Neural cell (in vitro differentiated cells): ENCODE data around the gene LILRB2. TPM values are rescaled to one million over a fixed set of nuclear protein-coding genes. Genes with fewer than 3 reads are reported as not detected.

Experiments used
- H2AFZ ChIP-seq: fragments of 200-600, 300-800 bp; sonication (generic), shearing (Covaris generic); 2 replicates; pipeline ENCODE4 v1.6.0; 2014; ENCODE audit warnings: low read depth, mild to moderate bottlenecking, antibody characterized with exemption, low read length, moderate library complexity
- H3F3A ChIP-seq: fragments of 200-600 bp; shearing (Covaris generic); 2 replicates; pipeline ENCODE4 v1.6.1; 2016; ENCODE audit warnings: mild to moderate bottlenecking, moderate library complexity, mixed read lengths, antibody characterized with exemption, low read length; ENCODE audit not compliant: insufficient read depth, poor library complexity, severe bottlenecking
- H3K27ac ChIP-seq: fragments of 200-600, 300-800 bp; sonication (generic), shearing (Covaris generic); 2 replicates; pipeline ENCODE4 v1.5.1; 2014; ENCODE audit warnings: mild to moderate bottlenecking, low read length, moderate library complexity
- H3K27me3 ChIP-seq: fragments of 300-800, 200-600 bp; sonication (generic), shearing (Covaris generic); 2 replicates; pipeline ENCODE4 v1.6.0; 2014; ENCODE audit warnings: mild to moderate bottlenecking, low read depth, low read length, moderate library complexity; ENCODE audit not compliant: insufficient read depth
- H3K36me3 ChIP-seq: fragments of 300-800, 200-600 bp; sonication (generic), shearing (Covaris generic); 2 replicates; pipeline ENCODE4 v1.5.1; 2014; ENCODE audit warnings: mild to moderate bottlenecking, antibody characterized with exemption, low read length, moderate library complexity; ENCODE audit not compliant: insufficient read depth
- H3K4me2 ChIP-seq: fragments of 300-800, 200-600 bp; sonication (generic), shearing (Covaris generic); 2 replicates; pipeline ENCODE4 v1.6.0; 2014; ENCODE audit warnings: mild to moderate bottlenecking, low read length
- H3K4me3 ChIP-seq: fragments of 300-800, 200-600 bp; sonication (generic), shearing (Covaris generic); 2 replicates; pipeline ENCODE4 v1.5.1; 2014; ENCODE audit warnings: mild to moderate bottlenecking, low read length, moderate library complexity
- H3K79me2 ChIP-seq: fragments of 200-600 bp; shearing (Covaris generic); replicated peaks from 2 replicates; pipeline ENCODE4 v1.6.0; 2014; ENCODE audit warnings: mild to moderate bottlenecking, low read length, moderate library complexity; ENCODE audit not compliant: insufficient read depth
- H3K9ac ChIP-seq: fragments of 300-800, 200-600 bp; sonication (generic), shearing (Covaris generic); 2 replicates; pipeline ENCODE4 v1.6.1; 2016; ENCODE audit warnings: mild to moderate bottlenecking, low read length, mixed read lengths
- H3K9me2 ChIP-seq: fragments of 200-600 bp; shearing (Covaris generic); 2 replicates; pipeline ENCODE4 v1.6.1; 2016; ENCODE audit warnings: mild to moderate bottlenecking, low read length, mixed read lengths; ENCODE audit not compliant: insufficient read depth
- H3K9me3 ChIP-seq: fragments of 200-600, 300-800 bp; sonication (generic), shearing (Covaris generic); 2 replicates; pipeline ENCODE4 v1.6.1; 2016; ENCODE audit warnings: mild to moderate bottlenecking, mixed run types, low read length, moderate library complexity, mixed read lengths
- H4K20me1 ChIP-seq: fragments of 200-600 bp; shearing (Covaris generic); 2 replicates; pipeline ENCODE4 v1.6.1; 2016; ENCODE audit warnings: mild to moderate bottlenecking, mixed run types; ENCODE audit not compliant: insufficient read depth
- CTCF ChIP-seq: fragments of 450-650 bp; IDR thresholded peaks from 2 replicates; pipeline ENCODE4 v1.5.1; 2014; ENCODE audit warnings: antibody characterized with exemption, mild to moderate bottlenecking, moderate library complexity; ENCODE audit not compliant: poor library complexity, severe bottlenecking
- EP300 ChIP-seq: fragments of 450-650 bp; conservative IDR thresholded peaks from 2 replicates; pipeline ENCODE4 v1.6.1; 2014; ENCODE audit warnings: antibody characterized with exemption, mild to moderate bottlenecking, moderate library complexity; ENCODE audit not compliant: poor library complexity, severe bottlenecking
- EZH2 ChIP-seq: fragments of 200-600, 300-800 bp; shearing (Covaris generic), sonication (generic); IDR thresholded peaks from 2 replicates; pipeline ENCODE4 v1.6.1; 2014; ENCODE audit warnings: antibody characterized with exemption, low read length, borderline replicate concordance, mild to moderate bottlenecking; ENCODE audit not compliant: insufficient read depth, poor library complexity, severe bottlenecking
- MXI1 ChIP-seq: fragments of 450-650 bp; conservative IDR thresholded peaks from 2 replicates; pipeline ENCODE4 v1.6.1; 2014; ENCODE audit warnings: antibody characterized with exemption, mild to moderate bottlenecking; ENCODE audit not compliant: poor library complexity, severe bottlenecking
- POLR2AphosphoS5 ChIP-seq: IDR thresholded peaks from 2 replicates; pipeline ENCODE4 v1.6.1; 2012
- RAD21 ChIP-seq: fragments of 450-650 bp; conservative IDR thresholded peaks from 2 replicates; pipeline ENCODE4 v1.6.1; 2014; ENCODE audit warnings: antibody characterized with exemption, mild to moderate bottlenecking, moderate library complexity
- REST ChIP-seq: IDR thresholded peaks from 2 replicates; pipeline ENCODE4 v1.6.1; 2012; ENCODE audit warnings: borderline replicate concordance
- SMC3 ChIP-seq: fragments of 450-650 bp; conservative IDR thresholded peaks from 2 replicates; pipeline ENCODE4 v1.6.1; 2014; ENCODE audit warnings: antibody characterized with exemption, mild to moderate bottlenecking, moderate library complexity; ENCODE audit not compliant: poor library complexity
- TAF1 ChIP-seq: IDR thresholded peaks from 2 replicates; pipeline ENCODE4 v1.6.1; 2012; ENCODE audit warnings: low read depth
- polyA plus RNA-seq: library from polyadenylated mRNA; depleted of rRNA; stranded (reverse); fragments of >200 nt; gene quantifications from 2 replicates; pipeline ENCODE4 v1.2.3, GENCODE V29; 2014

LILRB2 gene
- polyA plus RNA-seq, 1 donor from 2014 or later: not detected

DNA sequence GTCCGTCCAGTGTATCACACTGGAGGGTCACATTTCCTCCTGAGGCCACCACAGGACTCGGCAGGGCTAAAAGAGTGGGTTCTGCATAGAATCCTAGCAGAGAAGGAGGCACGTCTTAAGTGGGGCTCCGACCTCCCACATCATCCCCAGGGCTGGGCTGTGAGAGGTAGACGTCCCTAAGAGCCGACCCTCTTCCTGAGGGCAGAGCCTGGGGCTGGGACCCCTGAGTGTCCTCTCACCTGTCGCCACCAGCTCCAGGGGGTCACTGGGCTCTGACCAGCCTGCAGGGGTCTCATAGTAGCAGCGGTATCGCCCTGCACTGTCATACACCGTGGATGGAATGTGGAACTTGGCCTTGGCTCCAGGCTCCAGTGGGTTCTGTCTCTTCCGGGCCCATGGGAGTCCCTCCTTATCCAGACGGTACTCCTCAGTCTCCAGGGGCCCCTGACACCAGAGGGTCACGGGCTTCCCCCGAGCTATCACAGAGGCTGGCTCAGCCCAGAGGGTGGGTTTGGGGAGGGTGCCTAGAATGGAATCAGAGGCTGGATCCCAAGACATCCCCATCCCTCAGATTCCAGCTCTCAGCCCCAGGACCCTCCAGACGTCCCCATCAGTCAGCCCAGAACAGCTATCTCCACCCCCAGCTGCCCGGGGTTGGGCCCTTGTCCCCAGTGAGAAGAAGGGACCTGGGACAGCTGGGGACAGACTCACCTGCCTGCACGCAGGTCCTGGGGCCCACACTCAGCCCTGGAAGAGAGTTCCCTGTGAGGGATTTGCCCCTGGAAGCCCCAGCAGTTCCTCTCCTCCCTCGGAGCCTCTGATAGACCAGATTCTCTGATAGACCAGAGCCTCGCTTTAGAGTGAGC is 24.4 kb downstream of the LILRB2 start:
- TF ChIP-seq EZH2 (no peak), MXI1 (no peak), POLR2AphosphoS5 (no peak), CTCF (no peak), TAF1 (no peak), EP300 (no peak), REST (no peak), SMC3 (no peak), RAD21 (no peak)
- H3K27me3 ChIP-seq: no peaks in the 10 kb centered on the region
- H3K36me3 ChIP-seq: no peaks in the 10 kb centered on the region
- no peak overlapping the region for H3K9ac ChIP-seq
- H3F3A ChIP-seq: no peaks in the 10 kb centered on the region
- no peak overlapping the region for H3K4me2 ChIP-seq
- H3K27ac ChIP-seq: no peak overlapping the region
- H2AFZ ChIP-seq: no peak overlapping the region
- H3K79me2 ChIP-seq: no peaks in the 10 kb centered on the region
- H3K9me2 ChIP-seq: no peaks in the 10 kb centered on the region
- H4K20me1 ChIP-seq: no peaks in the 10 kb centered on the region
- no peaks in the 10 kb centered on the region for H3K9me3 ChIP-seq
- no peak overlapping the region for H3K4me3 ChIP-seq

GRCh38 chr19:54255105-54255775 is 25.7 kb downstream of the LILRB2 start:
- no peaks in the 10 kb centered on the region for H4K20me1 ChIP-seq
- no peak overlapping the region for H3K9ac ChIP-seq
- no peak overlapping the region for H2AFZ ChIP-seq
- H3K27me3 ChIP-seq: no peaks in the 10 kb centered on the region
- no peaks in the 10 kb centered on the region for H3K36me3 ChIP-seq
- no peaks in the 10 kb centered on the region for H3K79me2 ChIP-seq
- no peaks in the 10 kb centered on the region for H3K9me2 ChIP-seq
- no peaks in the 10 kb centered on the region for H3K9me3 ChIP-seq
- H3K4me3 ChIP-seq: no peak overlapping the region
- TF ChIP-seq TAF1: no peak
- H3F3A ChIP-seq: no peaks in the 10 kb centered on the region
- no peak overlapping the region for H3K27ac ChIP-seq
- no peak overlapping the region for H3K4me2 ChIP-seq
